DOHH2 (cell line): Measurements from ENCODE around the gene PCDHA4.
"Not testable (repeated sequence)": the region's sequence is repeated elsewhere in the genome, so short reads cannot be mapped to it uniquely, and the experiment has no call there.

ENCODE experiments used
- H3F3A ChIP-seq: fragments of 200-600 bp; sonication (generic), shearing (Covaris generic); 2 replicates; pipeline ENCODE4 v1.6.0; 2016; ENCODE audit warnings: antibody characterized with exemption, mild to moderate bottlenecking; ENCODE audit not compliant: control insufficient read depth, insufficient read depth
- H3K27ac ChIP-seq: fragments of 200-600 bp; sonication (generic); 2 replicates; pipeline ENCODE4 v1.5.1; 2014; ENCODE audit warnings: low read depth, mild to moderate bottlenecking, low read length, moderate library complexity
- H3K27me3 ChIP-seq: fragments of 200-600 bp; sonication (generic); 2 replicates; pipeline ENCODE4 v1.6.1; 2014; ENCODE audit warnings: mild to moderate bottlenecking, low read length, mixed read lengths; ENCODE audit not compliant: control insufficient read depth
- H3K36me3 ChIP-seq: fragments of 200-600 bp; sonication (generic); 2 replicates; pipeline ENCODE4 v1.6.1; 2014; ENCODE audit warnings: mild to moderate bottlenecking, low read length, moderate library complexity, mixed read lengths; ENCODE audit not compliant: control insufficient read depth
- H3K4me1 ChIP-seq: fragments of 200-600 bp; sonication (generic); 2 replicates; pipeline ENCODE4 v1.6.1; 2014; ENCODE audit warnings: mild to moderate bottlenecking, low read length, mixed read lengths; ENCODE audit not compliant: control insufficient read depth
- H3K4me2 ChIP-seq: fragments of 200-600 bp; sonication (generic); 2 replicates; pipeline ENCODE4 v1.6.0; 2014; ENCODE audit warnings: mild to moderate bottlenecking, low read length, moderate library complexity
- H3K4me3 ChIP-seq: fragments of 200-600 bp; sonication (generic); 2 replicates; pipeline ENCODE4 v1.5.1; 2014; ENCODE audit warnings: mild to moderate bottlenecking, low read length, mixed read lengths
- H3K79me2 ChIP-seq: fragments of 200-600 bp; sonication (generic); 2 replicates; pipeline ENCODE4 v1.6.1; 2014; ENCODE audit warnings: mild to moderate bottlenecking, low read length, mixed read lengths; ENCODE audit not compliant: control insufficient read depth
- H3K9me2 ChIP-seq: fragments of 200-600 bp; sonication (generic); replicated peaks from 2 replicates; pipeline ENCODE4 v1.6.1; 2014; ENCODE audit warnings: mild to moderate bottlenecking, low read length, mixed read lengths; ENCODE audit not compliant: control insufficient read depth
- H3K9me3 ChIP-seq: fragments of 200-600 bp; sonication (generic); 2 replicates; pipeline ENCODE4 v1.6.1; 2014; ENCODE audit warnings: antibody characterized with exemption, low read length, mixed read lengths; ENCODE audit not compliant: control insufficient read depth, insufficient read depth
- H4K20me1 ChIP-seq: fragments of 200-600 bp; sonication (generic); 2 replicates; pipeline ENCODE4 v1.6.0; 2014; ENCODE audit warnings: low read depth, mild to moderate bottlenecking, antibody characterized with exemption, low read length, moderate library complexity; ENCODE audit not compliant: control insufficient read depth, insufficient read depth
- EZH2phosphoT487 ChIP-seq: fragments of 200-600 bp; sonication (generic); IDR thresholded peaks from 2 replicates; pipeline ENCODE4 v1.6.1; 2017; ENCODE audit warnings: borderline replicate concordance, mild to moderate bottlenecking, antibody characterized with exemption, low read length, moderate library complexity, mixed read lengths
- TF ChIP-seq, protein P1 (sequence below): fragments of 200-600 bp; sonication (generic); IDR thresholded peaks from one replicate; pipeline ENCODE4 v1.5.1; 2014; ENCODE audit warnings: antibody characterized with exemption, mild to moderate bottlenecking, low read depth, low read length; ENCODE audit not compliant: poor library complexity, severe bottlenecking

PCDHA4 gene

DNA sequence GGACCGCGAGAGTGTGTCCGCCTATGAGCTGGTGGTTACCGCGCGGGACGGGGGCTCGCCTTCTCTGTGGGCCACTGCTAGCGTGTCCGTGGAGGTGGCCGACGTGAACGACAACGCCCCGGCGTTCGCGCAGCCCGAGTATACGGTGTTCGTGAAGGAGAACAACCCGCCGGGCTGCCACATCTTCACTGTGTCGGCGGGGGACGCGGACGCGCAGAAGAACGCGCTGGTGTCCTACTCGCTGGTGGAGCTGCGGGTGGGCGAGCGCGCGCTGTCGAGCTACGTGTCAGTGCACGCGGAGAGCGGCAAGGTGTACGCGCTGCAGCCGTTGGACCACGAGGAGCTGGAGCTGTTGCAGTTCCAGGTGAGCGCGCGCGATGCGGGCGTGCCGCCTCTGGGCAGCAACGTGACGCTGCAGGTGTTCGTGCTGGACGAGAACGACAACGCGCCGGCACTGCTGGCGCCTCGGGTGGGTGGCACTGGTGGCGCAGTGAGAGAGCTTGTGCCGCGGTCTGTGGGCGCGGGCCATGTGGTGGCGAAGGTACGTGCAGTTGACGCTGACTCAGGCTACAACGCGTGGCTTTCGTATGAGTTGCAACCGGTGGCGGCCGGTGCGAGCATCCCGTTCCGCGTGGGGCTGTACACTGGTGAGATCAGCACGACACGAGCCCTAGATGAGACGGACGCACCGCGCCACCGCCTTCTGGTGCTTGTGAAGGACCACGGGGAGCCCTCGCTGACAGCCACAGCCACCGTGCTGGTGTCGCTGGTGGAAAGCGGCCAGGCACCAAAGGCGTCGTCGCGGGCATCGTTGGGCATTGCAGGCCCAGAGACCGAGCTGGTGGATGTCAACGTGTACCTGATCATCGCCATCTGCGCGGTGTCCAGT, 29.0 kb downstream of the PCDHA4 start:
- Histone ChIP-seq H3K9me2 (no peaks in the 10 kb centered on the region), H3K27me3 (no peaks in the 10 kb centered on the region), H3K4me2 (no peak overlapping the region), H3K79me2 (no peaks in the 10 kb centered on the region), H3K9me3 (no peaks in the 10 kb centered on the region), H3K4me3 (no peak overlapping the region), H3K4me1 (no peaks in the 10 kb centered on the region), H3F3A (no peaks in the 10 kb centered on the region), H4K20me1 (no peaks in the 10 kb centered on the region), H3K36me3 (no peaks in the 10 kb centered on the region), H3K27ac (no peak overlapping the region)
- TF ChIP-seq EZH2phosphoT487: no peak
- TF ChIP-seq, protein P1, sequence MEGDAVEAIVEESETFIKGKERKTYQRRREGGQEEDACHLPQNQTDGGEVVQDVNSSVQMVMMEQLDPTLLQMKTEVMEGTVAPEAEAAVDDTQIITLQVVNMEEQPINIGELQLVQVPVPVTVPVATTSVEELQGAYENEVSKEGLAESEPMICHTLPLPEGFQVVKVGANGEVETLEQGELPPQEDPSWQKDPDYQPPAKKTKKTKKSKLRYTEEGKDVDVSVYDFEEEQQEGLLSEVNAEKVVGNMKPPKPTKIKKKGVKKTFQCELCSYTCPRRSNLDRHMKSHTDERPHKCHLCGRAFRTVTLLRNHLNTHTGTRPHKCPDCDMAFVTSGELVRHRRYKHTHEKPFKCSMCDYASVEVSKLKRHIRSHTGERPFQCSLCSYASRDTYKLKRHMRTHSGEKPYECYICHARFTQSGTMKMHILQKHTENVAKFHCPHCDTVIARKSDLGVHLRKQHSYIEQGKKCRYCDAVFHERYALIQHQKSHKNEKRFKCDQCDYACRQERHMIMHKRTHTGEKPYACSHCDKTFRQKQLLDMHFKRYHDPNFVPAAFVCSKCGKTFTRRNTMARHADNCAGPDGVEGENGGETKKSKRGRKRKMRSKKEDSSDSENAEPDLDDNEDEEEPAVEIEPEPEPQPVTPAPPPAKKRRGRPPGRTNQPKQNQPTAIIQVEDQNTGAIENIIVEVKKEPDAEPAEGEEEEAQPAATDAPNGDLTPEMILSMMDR: no peak

DNA sequence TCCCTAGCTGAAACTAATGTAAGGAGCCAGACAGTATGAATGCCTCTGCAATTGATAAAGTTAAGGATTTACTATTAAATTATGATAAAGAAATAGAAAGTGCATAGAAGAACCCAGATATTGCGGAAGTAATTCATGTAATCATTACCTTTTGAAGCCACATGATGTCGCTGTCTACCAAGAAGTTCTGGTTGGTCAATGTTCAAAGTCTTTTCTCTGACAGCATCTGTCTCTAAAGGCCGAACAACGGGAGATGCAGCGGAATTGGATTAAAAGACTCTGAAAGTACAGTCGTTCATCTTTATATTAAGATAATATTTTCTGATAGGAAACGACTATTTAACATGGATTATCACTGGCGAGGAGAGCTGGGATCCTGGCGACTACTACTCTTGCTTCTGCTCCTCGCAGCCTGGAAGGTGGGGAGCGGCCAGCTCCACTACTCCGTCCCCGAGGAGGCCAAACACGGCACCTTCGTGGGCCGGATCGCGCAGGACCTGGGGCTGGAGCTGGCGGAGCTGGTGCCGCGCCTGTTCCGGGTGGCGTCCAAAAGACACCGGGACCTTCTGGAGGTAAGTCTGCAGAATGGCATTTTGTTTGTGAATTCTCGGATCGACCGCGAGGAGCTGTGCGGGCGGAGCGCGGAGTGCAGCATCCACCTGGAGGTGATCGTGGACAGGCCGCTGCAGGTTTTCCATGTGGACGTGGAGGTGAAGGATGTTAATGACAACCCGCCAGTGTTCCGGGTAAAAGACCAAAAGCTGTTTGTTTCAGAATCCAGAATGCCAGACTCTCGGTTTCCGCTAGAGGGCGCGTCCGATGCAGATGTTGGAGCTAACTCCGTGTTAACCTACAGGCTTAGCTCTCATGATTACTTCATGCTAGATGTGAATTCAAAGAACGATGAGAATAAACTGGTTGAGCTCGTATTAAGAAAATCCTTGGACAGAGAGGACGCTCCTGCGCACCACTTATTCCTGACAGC, 34.4 kb downstream of the PCDHA4 start, which contains the start of gene PCDHA8:
Gene PCDHA8 (plus strand): TSS at position 210 of the 985 bp plus-strand sequence. CDS start 135 bp downstream, at position 345.
- no peaks in the 10 kb centered on the region for H3K9me3 ChIP-seq
- no peaks in the 10 kb centered on the region for H3K27me3 ChIP-seq
- no peaks in the 10 kb centered on the region for H3K9me2 ChIP-seq
- no peak within 1 kb of the TSS for H3K27ac ChIP-seq
- H3K4me1 ChIP-seq: no peaks in the 10 kb centered on the region
- TF ChIP-seq, protein P1: peak; percentile 18
- no peak for TF ChIP-seq EZH2phosphoT487
- no peaks in the 10 kb centered on the region for H3K36me3 ChIP-seq
- H3F3A ChIP-seq: no peaks in the 10 kb centered on the region
- no peak within 1 kb of the TSS for H3K4me3 ChIP-seq
- H3K79me2 ChIP-seq: no peaks in the 10 kb centered on the region
- H4K20me1 ChIP-seq: no peaks in the 10 kb centered on the region
- H3K4me2 ChIP-seq: no peak within 1 kb of the TSS

DNA sequence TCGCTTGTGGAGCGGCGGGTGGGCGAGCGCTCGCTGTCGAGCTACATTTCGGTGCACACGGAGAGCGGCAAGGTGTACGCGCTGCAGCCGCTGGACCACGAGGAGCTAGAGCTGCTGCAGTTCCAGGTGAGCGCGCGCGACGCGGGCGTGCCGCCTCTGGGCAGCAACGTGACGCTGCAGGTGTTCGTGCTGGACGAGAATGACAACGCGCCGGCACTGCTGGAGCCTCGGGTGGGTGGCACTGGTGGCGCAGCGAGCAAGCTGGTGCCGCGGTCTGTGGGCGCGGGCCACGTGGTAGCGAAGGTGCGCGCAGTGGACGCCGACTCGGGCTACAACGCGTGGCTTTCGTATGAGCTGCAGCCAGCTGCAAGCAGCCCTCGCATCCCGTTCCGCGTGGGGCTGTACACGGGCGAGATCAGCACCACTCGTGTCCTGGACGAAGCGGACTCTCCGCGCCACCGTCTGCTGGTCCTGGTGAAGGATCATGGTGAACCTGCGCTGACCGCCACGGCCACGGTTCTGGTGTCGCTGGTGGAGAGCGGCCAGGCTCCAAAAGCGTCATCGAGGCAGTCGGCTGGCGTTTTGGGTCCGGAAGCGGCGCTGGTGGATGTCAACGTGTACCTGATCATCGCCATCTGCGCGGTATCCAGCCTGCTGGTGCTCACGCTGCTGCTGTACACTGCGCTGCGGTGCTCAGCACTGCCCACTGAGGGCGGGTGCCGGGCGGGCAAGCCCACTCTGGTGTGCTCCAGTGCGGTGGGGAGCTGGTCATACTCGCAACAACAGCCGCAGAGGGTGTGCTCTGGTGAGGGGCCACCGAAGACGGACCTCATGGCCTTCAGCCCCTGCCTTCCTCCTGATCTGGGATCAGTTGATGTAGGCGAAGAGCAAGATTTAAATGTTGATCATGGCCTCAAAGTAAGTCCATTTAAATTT, 36.2 kb downstream of the PCDHA4 start:
- Histone ChIP-seq H3K27me3 (no peaks in the 10 kb centered on the region), H3F3A (no peaks in the 10 kb centered on the region), H3K9me3 (no peaks in the 10 kb centered on the region), H3K4me3 (no peak overlapping the region), H3K4me1 (no peaks in the 10 kb centered on the region), H3K27ac (no peak overlapping the region), H3K9me2 (no peaks in the 10 kb centered on the region), H3K36me3 (no peaks in the 10 kb centered on the region), H3K79me2 (no peaks in the 10 kb centered on the region), H3K4me2 (no peak overlapping the region), H4K20me1 (no peaks in the 10 kb centered on the region)
- TF ChIP-seq, protein P1: no peak
- no peak for TF ChIP-seq EZH2phosphoT487

DNA sequence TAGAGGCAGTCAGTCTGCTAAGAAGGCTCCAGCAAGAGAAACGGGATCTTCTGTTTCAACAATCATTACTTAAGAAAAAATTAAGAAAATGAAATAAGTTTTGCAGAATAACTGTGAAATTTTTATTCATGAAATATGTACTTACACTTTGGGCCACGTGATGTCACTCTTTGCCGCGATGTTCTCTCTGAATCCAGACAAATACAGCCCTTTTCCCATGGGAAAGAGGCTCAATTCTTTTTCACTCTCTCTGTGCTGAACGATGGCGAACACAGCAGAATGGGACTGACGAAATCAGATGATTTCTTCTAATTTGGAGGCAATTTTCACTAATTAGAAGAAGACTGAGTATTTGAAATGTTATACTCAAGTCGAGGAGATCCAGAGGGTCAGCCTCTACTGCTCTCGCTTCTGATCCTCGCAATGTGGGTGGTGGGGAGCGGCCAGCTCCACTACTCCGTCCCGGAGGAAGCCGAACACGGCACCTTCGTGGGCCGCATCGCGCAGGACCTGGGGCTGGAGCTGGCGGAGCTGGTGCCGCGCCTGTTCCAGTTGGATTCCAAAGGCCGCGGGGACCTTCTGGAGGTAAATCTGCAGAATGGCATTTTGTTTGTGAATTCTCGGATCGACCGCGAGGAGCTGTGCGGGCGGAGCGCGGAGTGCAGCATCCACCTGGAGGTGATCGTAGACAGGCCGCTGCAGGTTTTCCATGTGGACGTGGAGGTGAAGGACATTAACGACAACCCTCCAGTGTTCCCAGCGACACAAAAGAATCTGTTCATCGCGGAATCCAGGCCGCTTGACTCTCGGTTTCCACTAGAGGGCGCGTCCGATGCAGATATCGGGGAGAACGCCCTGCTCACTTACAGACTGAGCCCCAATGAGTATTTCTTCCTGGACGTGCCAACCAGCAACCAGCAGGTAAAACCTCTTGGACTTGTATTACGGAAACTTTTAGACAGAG, 41.6 kb downstream of the PCDHA4 start, which contains the start of gene PCDHA9:
Gene PCDHA9 (plus strand): TSS at position 244 of the 964 bp plus-strand sequence. CDS start 114 bp downstream, at position 358.
- H3K9me2 ChIP-seq, H3K4me2 ChIP-seq, H3F3A ChIP-seq, H3K36me3 ChIP-seq, H3K79me2 ChIP-seq, H3K4me3 ChIP-seq, H3K27ac ChIP-seq, H3K4me1 ChIP-seq, H3K9me3 ChIP-seq, H4K20me1 ChIP-seq, H3K27me3 ChIP-seq: not testable (repeated sequence)
